Effector memory CD8-positive, alpha-beta T cell (primary cell): ENCODE measurements around the gene GRAMD1B.
A peak's percentile ranks its signal among the peaks of the same experiment; 100 is the strongest.
"Not testable (repeated sequence)": the region's sequence is repeated elsewhere in the genome, so short reads cannot be mapped to it uniquely, and the experiment has no call there.

Experiments
- ATAC-seq: fragments of 150-1000 bp; cut with Tn5 transposase; replicated peaks from 2 replicates; pipeline ENCODE4 v1.10.0; 2021; ENCODE audit warnings: mild to moderate bottlenecking, moderate library complexity
- DNase-seq, 3 experiments: peaks; one replicate each; pipeline ENCODE4 v3.0.0; 2021
- H3K27ac Mint-ChIP-seq, 2 donors: one replicate each; pipeline ENCODE4 v1.8.0; 2022; ENCODE audit warnings: mild to moderate bottlenecking in 2 of 2, mixed read lengths in 2 of 2, moderate library complexity in 2 of 2
- H3K27me3 Mint-ChIP-seq, 2 donors: one replicate each; pipeline ENCODE4 v1.8.0; 2022; ENCODE audit warnings: mixed read lengths in 2 of 2
- H3K36me3 Mint-ChIP-seq: one replicate; pipeline ENCODE4 v1.8.0; 2022; ENCODE audit warnings: mild to moderate bottlenecking, moderate library complexity, mixed read lengths; ENCODE audit not compliant: insufficient read depth
- H3K4me1 Mint-ChIP-seq, 2 donors: one replicate each; pipeline ENCODE4 v1.8.0; 2022; ENCODE audit warnings: low read depth in 2 of 2, mixed read lengths in 2 of 2
- H3K4me3 Mint-ChIP-seq, 2 donors: one replicate each; pipeline ENCODE4 v1.8.0; 2022; ENCODE audit warnings: mild to moderate bottlenecking in 2 of 2, mixed read lengths in 2 of 2, moderate library complexity in 2 of 2
- H3K9me3 Mint-ChIP-seq, 2 donors: one replicate each; pipeline ENCODE4 v1.8.0; 2022; ENCODE audit warnings: mixed read lengths in 2 of 2

The GRAMD1B gene

DNA sequence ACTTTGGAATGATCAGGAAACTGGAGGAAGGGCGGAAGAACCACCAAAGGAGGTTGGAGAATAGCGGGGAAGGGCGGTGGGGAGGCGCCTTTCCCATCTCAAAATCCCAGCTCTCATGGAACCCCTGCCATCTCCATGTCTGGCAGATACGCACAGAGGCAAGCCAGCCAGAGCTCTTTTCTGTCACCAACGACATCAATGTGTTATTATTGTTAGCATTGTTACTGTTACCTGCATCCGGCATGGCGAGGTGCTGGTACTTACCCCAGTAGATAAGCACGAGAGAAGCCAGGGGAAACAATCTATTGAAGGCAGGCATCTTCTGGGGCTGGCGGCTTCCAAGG, 223.4 kb downstream of the GRAMD1B start:
- H3K36me3 Mint-ChIP-seq, result no peaks in the 10 kb centered on the region
- H3K27ac Mint-ChIP-seq, result no peak overlapping the region
- peaks cover 41 to 51% of the 10 kb centered on the region in 2 donors for H3K27me3 Mint-ChIP-seq
- ATAC-seq (no peak), DNase-seq (no peak)
- H3K4me3 Mint-ChIP-seq, result peak overlapping the region; percentile 47 to 54
- no peaks in the 10 kb centered on the region for H3K4me1 Mint-ChIP-seq
- H3K9me3 Mint-ChIP-seq, result peaks cover 0 to 7% of the 10 kb centered on the region in 2 donors

GRCh38 chr11:123653827-123654565, 223.9 kb downstream of the GRAMD1B start:
- no peak for DNase-seq
- Mint-ChIP-seq H3K27ac (no peak overlapping the region), H3K4me1 (no peaks in the 10 kb centered on the region), H3K36me3 (no peaks in the 10 kb centered on the region), H3K27me3 (peaks cover 41 to 51% of the 10 kb centered on the region in 2 donors), H3K4me3 (peak overlapping the region; percentile 47 to 54), H3K9me3 (peaks cover 0 to 12% of the 10 kb centered on the region in 2 donors)
- ATAC-seq, result no peak

- Mint-ChIP-seq H3K4me3 (peak within 1 kb of the TSS; percentile 51 to 66), H3K9me3 (peaks cover 2 to 15% of the 10 kb centered on the region in 2 donors), H3K27me3 (peaks cover 41 to 51% of the 10 kb centered on the region in 2 donors)
Measured at GRCh38 chr11:123654566-123655081, 224.6 kb downstream of the GRAMD1B start, which contains the start of gene SCN3B. Gene SCN3B, minus strand, starts transcription at chr11:123654624. Its CDS starts 823 bp downstream, at chr11:123653801.

GRCh38 chr11:123659311-123659710, 229.2 kb downstream of the GRAMD1B start:
- DNase-seq (no peak), ATAC-seq (no peak)
- Mint-ChIP-seq H3K27me3 (peaks cover 19 to 20% of the 10 kb centered on the region in 2 donors), H3K27ac (peak overlapping the region in 1 of 2 donors; percentile 25), H3K4me1 (peaks cover 0 to 7% of the 10 kb centered on the region in 2 donors), H3K36me3 (no peaks in the 10 kb centered on the region), H3K9me3 (peaks cover 2 to 24% of the 10 kb centered on the region in 2 donors), H3K4me3 (no peak overlapping the region)

More at GRCh38 chr11:123654566-123655081, 224.6 kb downstream of the GRAMD1B start, which contains the start of gene SCN3B:
- ATAC-seq (no peak), DNase-seq (no peak)
- Mint-ChIP-seq H3K27ac (no peak within 1 kb of the TSS), H3K4me1 (peaks cover 0 to 2% of the 10 kb centered on the region in 2 donors), H3K36me3 (no peaks in the 10 kb centered on the region)

- ATAC-seq, result peak; percentile 61
- not testable (repeated sequence) for H3K4me1 Mint-ChIP-seq, H3K36me3 Mint-ChIP-seq, H3K4me3 Mint-ChIP-seq
- DNase-seq, result peak in 1 of 3 experiments; percentile 10
- Mint-ChIP-seq H3K9me3 (peaks cover 2 to 24% of the 10 kb centered on the region in 2 donors), H3K27ac (peak overlapping the region in 1 of 2 donors; percentile 25), H3K27me3 (peaks cover 16% of the 10 kb centered on the region in 2 donors)
Measured at GRCh38 chr11:123659965-123660364, 229.9 kb downstream of the GRAMD1B start.

- H3K4me1 Mint-ChIP-seq, result no peaks in the 10 kb centered on the region
- DNase-seq, result no peak
- no peaks in the 10 kb centered on the region for H3K36me3 Mint-ChIP-seq
- no peak overlapping the region for H3K27ac Mint-ChIP-seq
- no peak for ATAC-seq
- H3K4me3 Mint-ChIP-seq, result no peak overlapping the region
- peaks cover 0 to 8% of the 10 kb centered on the region in 2 donors for H3K9me3 Mint-ChIP-seq
- peaks cover 0 to 15% of the 10 kb centered on the region in 2 donors for H3K27me3 Mint-ChIP-seq
Measured at GRCh38 chr11:123665306-123665705, 235.2 kb downstream of the GRAMD1B start.

DNA sequence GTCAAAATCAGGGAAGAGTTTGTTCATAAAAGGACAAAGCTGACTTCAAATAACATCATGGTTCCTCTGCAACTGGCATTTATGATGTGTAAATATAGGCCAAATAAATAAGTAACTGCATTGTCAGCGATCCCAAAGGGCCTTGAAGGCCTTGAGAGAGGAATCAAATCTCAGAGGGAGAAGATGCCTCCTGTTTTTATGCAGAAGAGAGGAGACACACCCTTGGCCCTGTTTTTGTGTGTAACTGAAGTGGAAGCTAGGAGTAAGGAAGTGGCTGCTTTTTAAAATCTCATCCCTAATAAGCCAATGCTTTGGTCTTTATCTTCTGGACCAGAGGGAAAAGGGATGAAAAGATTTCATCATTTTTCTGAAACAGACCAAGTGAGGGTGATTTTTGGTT, 240.0 kb downstream of the GRAMD1B start:
- H3K4me1 Mint-ChIP-seq, result no peaks in the 10 kb centered on the region
- no peak for ATAC-seq
- no peaks in the 10 kb centered on the region for H3K9me3 Mint-ChIP-seq
- H3K27me3 Mint-ChIP-seq, result peaks cover 9 to 20% of the 10 kb centered on the region in 2 donors
- H3K27ac Mint-ChIP-seq, result no peak overlapping the region
- H3K4me3 Mint-ChIP-seq, result no peak overlapping the region
- no peaks in the 10 kb centered on the region for H3K36me3 Mint-ChIP-seq
- no peak for DNase-seq

GRCh38 chr11:123671534-123671933, 241.5 kb downstream of the GRAMD1B start:
- Mint-ChIP-seq H3K27me3 (peaks cover 24 to 27% of the 10 kb centered on the region in 2 donors), H3K9me3 (no peaks in the 10 kb centered on the region), H3K4me1 (no peaks in the 10 kb centered on the region), H3K4me3 (no peak overlapping the region), H3K27ac (no peak overlapping the region), H3K36me3 (no peaks in the 10 kb centered on the region)
- no peak for DNase-seq
- ATAC-seq, result no peak

DNA sequence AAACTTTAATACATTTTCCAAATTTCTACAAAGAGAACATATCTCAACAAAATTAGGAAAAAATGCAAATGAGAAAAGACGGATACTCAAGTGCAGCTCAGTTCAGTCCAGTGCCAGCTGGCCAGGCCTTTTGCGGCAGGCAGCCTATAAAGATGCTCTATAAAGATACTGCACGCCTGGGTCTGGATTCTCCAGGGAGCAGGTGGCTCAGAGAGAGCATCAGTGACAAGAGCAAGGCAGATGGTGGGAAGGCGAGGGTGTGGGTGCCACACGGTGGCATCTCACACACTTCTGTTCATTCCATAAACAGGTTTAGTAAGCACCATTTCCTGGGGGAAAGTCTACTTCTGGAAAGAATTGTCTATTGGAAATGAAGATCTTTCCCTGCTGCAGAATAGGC, 242.5 kb downstream of the GRAMD1B start:
- no peaks in the 10 kb centered on the region for H3K36me3 Mint-ChIP-seq
- peaks cover 25 to 29% of the 10 kb centered on the region in 2 donors for H3K27me3 Mint-ChIP-seq
- no peak overlapping the region for H3K4me3 Mint-ChIP-seq
- H3K4me1 Mint-ChIP-seq, result no peaks in the 10 kb centered on the region
- no peak overlapping the region for H3K27ac Mint-ChIP-seq
- H3K9me3 Mint-ChIP-seq, result no peaks in the 10 kb centered on the region
- ATAC-seq (no peak), DNase-seq (no peak)

- peaks cover 29 to 33% of the 10 kb centered on the region in 2 donors for H3K27me3 Mint-ChIP-seq
- ATAC-seq (no peak), DNase-seq (no peak)
- H3K27ac Mint-ChIP-seq, result no peak overlapping the region
- no peak overlapping the region for H3K4me3 Mint-ChIP-seq
- peaks cover 4% of the 10 kb centered on the region for H3K36me3 Mint-ChIP-seq
- no peaks in the 10 kb centered on the region for H3K9me3 Mint-ChIP-seq
- no peaks in the 10 kb centered on the region for H3K4me1 Mint-ChIP-seq
Measured at GRCh38 chr11:123674297-123674696, 244.2 kb downstream of the GRAMD1B start.
